K562 (cell line): ENCODE data around the gene RGPD5. TPM values are rescaled to one million over a fixed set of nuclear protein-coding genes. Genes with fewer than 3 reads are reported as not detected.
"Not testable (repeated sequence)": the region's sequence is repeated elsewhere in the genome, so short reads cannot be mapped to it uniquely, and the experiment has no call there.

ENCODE experiments used
- ATAC-seq: fragments of 200-7000 bp; cut with Tn5 transposase; 3 replicates; pipeline ENCODE4 v1.9.1; 2020; ENCODE audit warnings: moderate library complexity
- BruUV-seq: library from RNA; stranded (reverse); fragments of 400-500 nt; replicated peaks from 2 replicates; lab custom pipeline; 2021; lab: Mats Ljungman, UMichigan
- CTCF ChIA-PET: fragments of 300-600 bp; formaldehyde crosslinking; extraction: SDS; loops from one replicate; lab custom pipeline; 2021; ENCODE audit warnings: low intra/inter-chr PET ratio; lab: Yijun Ruan, JAX
- POLR2A ChIA-PET: fragments of 300-600, 350-650 bp; sonication (Branson Sonifier 250); formaldehyde crosslinking; extraction: SDS; loops from one replicate; lab custom pipeline; 2021; ENCODE audit warnings: antibody characterized with exemption, inconsistent platforms; lab: Yijun Ruan, JAX
- DNase-seq, 4 experiments: peaks; one replicate each; pipeline versions ENCODE4 v3.0.0 to v3.0.0-alpha.2; 2011 to 2018; ENCODE audit warnings: low spot score in 3 of 4, mixed read lengths in 3 of 4; ENCODE audit errors: extremely low read depth in 1 of 4
- FAIRE-seq: peaks from 2 replicates; lab custom pipeline; 2011; peaks lifted over from hg19 to GRCh38; lab: Jason Lieb, UNC
- H2AFZ ChIP-seq: 2 replicates; pipeline ENCODE4 v1.6.0; 2011; ENCODE audit warnings: low read depth, low read length, control low read depth, inconsistent platforms
- H3K27ac ChIP-seq: fragments of 200-600 bp; 3 replicates; pipeline ENCODE4 v1.8.0; 2011; ENCODE audit warnings: low read depth, mild to moderate bottlenecking, control low read depth, inconsistent platforms, low read length, moderate library complexity, mixed read lengths; ENCODE audit errors: extremely low read depth
- H3K27me3 ChIP-seq, 2 experiments: fragments of 300-600 bp in 1 of 2; 2 replicates in 1 of 2; 3 replicates in 1 of 2; pipeline versions ENCODE4 v1.6.0 to v1.8.0; 2011; ENCODE audit warnings: inconsistent platforms in 2 of 2, low read length in 2 of 2, mild to moderate bottlenecking in 1 of 2, mixed read lengths in 1 of 2, moderate library complexity in 1 of 2; ENCODE audit not compliant: control insufficient read depth in 2 of 2, insufficient read depth in 2 of 2
- H3K36me3 ChIP-seq: fragments of 300-600 bp; 3 replicates; pipeline ENCODE4 v1.8.0; 2011; ENCODE audit warnings: mild to moderate bottlenecking, low read length, inconsistent platforms; ENCODE audit not compliant: control insufficient read depth, insufficient read depth
- H3K4me1 ChIP-seq, 2 experiments: fragments of 200-600 bp in 1 of 2; replicated peaks in 1 of 2; 2 replicates in 1 of 2; 3 replicates in 1 of 2; pipeline versions ENCODE4 v1.5.1 to v1.8.0; 2011; ENCODE audit warnings: inconsistent platforms in 2 of 2, low read length in 2 of 2, mild to moderate bottlenecking in 1 of 2, mixed read lengths in 1 of 2, moderate library complexity in 1 of 2; ENCODE audit not compliant: control insufficient read depth in 2 of 2, insufficient read depth in 2 of 2
- H3K4me2 ChIP-seq: 2 replicates; pipeline ENCODE4 v1.6.1; 2011; ENCODE audit warnings: low read length, control low read depth, inconsistent platforms, mixed read lengths; ENCODE audit not compliant: insufficient read depth
- H3K4me3 ChIP-seq: fragments of 200-600 bp; sonication (generic), shearing (Covaris generic); 2 replicates; pipeline ENCODE4 v1.5.1; 2016; ENCODE audit warnings: control low read depth, inconsistent platforms
- H3K79me2 ChIP-seq: fragments of 200-600 bp; 3 replicates; pipeline ENCODE4 v1.8.0; 2011; ENCODE audit warnings: low read length, inconsistent platforms; ENCODE audit not compliant: control insufficient read depth, insufficient read depth
- H3K9ac ChIP-seq, 2 experiments: 2 replicates each; pipeline versions ENCODE4 v1.6.0 to v1.6.1; 2011; ENCODE audit warnings: low read depth in 2 of 2, low read length in 2 of 2, control low read depth in 1 of 2, inconsistent platforms in 1 of 2, mild to moderate bottlenecking in 1 of 2, mixed read lengths in 1 of 2; ENCODE audit not compliant: insufficient read depth in 1 of 2
- H3K9me1 ChIP-seq: one replicate; pipeline ENCODE4 v1.6.0; 2011; ENCODE audit warnings: inconsistent platforms, mild to moderate bottlenecking, low read length, moderate library complexity; ENCODE audit not compliant: control insufficient read depth, insufficient read depth
- H3K9me3 ChIP-seq: replicated peaks from 2 replicates; pipeline ENCODE4 v1.5.1; 2011; ENCODE audit warnings: low read depth, low read length, inconsistent platforms; ENCODE audit not compliant: control insufficient read depth, insufficient read depth
- H4K20me1 ChIP-seq: replicated peaks from 2 replicates; pipeline ENCODE4 v1.6.1; 2011; ENCODE audit warnings: low read length, inconsistent platforms, mixed read lengths; ENCODE audit not compliant: control insufficient read depth, insufficient read depth
- WGBS: fragments of 100-300 bp; shearing (Covaris generic); methylation state at CpG from one replicate; pipeline ENCODE4 v1.1.6; 2016; ENCODE audit warnings: low coverage, mixed read lengths; ENCODE audit not compliant: insufficient coverage; ENCODE audit errors: missing lambda C conversion rate; 5-methylcytosine and 5-hydroxymethylcytosine counted together
- in situ Hi-C: fragments of 300-500 bp; cut with MboI; formaldehyde crosslinking; loops from 4 replicates; pipeline ENCODE4 v1.15.0; 2018; ENCODE audit warnings: inconsistent platforms, mixed read lengths
- intact Hi-C: fragments of 100-400 bp; cut with micrococcal nuclease; formaldehyde crosslinking; loops from 2 replicates; pipeline ENCODE4 v1.14.2; 2022
- polyA plus RNA-seq, 8 experiments: library from polyadenylated mRNA; depleted of rRNA in 4 of 8; stranded (reverse) in 5 of 8; unstranded in 3 of 8; fragments of >200 nt; fragmentation: Nextera tagmentation in 2 of 8; fragmentation: Illumina TruSeq in 1 of 8; extraction: Ambion mirVana in 2 of 8; extraction: Trizol in 1 of 8; gene quantifications; 2 replicates each; pipeline versions ENCODE4 v1.2.1 to v1.2.3, GENCODE V29; 2011 to 2014; ENCODE audit warnings: inconsistent platforms in 1 of 8, missing spikeins in 1 of 8
- total RNA-seq, 7 experiments: library from RNA; depleted of rRNA in 6 of 7; stranded (reverse); fragments of >200 nt in 6 of 7; fragmentation: Illumina TruSeq in 2 of 7; extraction: Trizol in 2 of 7; gene quantifications; 2 replicates each; pipeline versions ENCODE4 v1.2.1 to v1.2.3, GENCODE V29; 2011 to 2021; ENCODE audit warnings: low replicate concordance in 1 of 7

RGPD5 gene
- total and polyA plus RNA-seq, 9 of the 15 experiments (the other 6 are each of a cell fraction or from before 2014, with no cell fraction given): 0.30 to 5.0 (median 1.4) TPM

DNA sequence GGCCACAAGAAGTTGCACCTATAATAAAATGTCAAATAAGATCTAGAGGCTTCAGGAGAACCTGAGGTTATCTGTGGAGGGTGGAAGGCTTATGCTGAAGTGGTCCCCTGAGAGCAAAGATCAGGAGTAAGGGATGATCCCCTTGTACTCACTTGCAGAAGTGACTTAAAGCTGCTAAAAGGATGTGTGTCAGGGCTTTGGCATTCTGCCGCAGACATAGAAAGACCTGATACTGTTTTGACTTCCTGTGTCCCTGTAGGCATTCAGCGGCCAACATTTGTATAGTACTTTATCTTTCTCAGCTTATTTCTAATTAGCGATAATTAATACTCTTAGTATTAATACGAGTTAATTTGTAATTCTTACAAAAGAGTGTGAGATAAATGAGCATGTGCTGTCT, 94.3 kb downstream of the RGPD5 start:
- H3K79me2 ChIP-seq, in situ Hi-C loops, H2AFZ ChIP-seq, CTCF ChIA-PET, H4K20me1 ChIP-seq, POLR2A ChIA-PET, H3K36me3 ChIP-seq, H3K27me3 ChIP-seq, H3K9me3 ChIP-seq, H3K9me1 ChIP-seq, H3K4me3 ChIP-seq, intact Hi-C loops, H3K4me1 ChIP-seq, H3K27ac ChIP-seq, FAIRE-seq, BruUV-seq, H3K4me2 ChIP-seq, DNase-seq, H3K9ac ChIP-seq, ATAC-seq: not testable (repeated sequence)
- WGBS: no CpG with 5 or more reads among the region's 4 CpGs

DNA sequence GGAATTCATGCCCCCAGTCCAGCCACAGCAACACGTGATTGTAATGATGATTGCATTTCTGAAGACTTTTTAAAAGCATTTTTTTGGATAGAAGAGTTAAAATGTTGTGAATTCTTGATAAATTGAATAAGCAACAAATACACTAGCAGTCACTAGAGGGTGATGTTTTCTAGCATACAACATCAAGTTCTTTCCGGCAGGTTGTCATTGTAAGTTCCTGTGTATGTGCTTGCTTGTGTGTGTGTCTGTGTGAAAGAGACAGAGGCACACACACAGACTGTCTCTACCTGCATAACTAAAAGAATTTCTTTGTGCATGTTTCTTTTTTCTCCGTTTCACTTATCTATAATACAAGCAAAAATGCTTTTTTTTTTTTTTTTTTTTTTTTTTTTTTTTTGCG, 95.8 kb downstream of the RGPD5 start:
- POLR2A ChIA-PET, CTCF ChIA-PET, H3K79me2 ChIP-seq, H3K4me1 ChIP-seq, H2AFZ ChIP-seq, H3K9me1 ChIP-seq, H3K9me3 ChIP-seq, BruUV-seq, H3K27ac ChIP-seq, H4K20me1 ChIP-seq, DNase-seq, H3K27me3 ChIP-seq, intact Hi-C loops, H3K4me3 ChIP-seq, in situ Hi-C loops, FAIRE-seq, H3K9ac ChIP-seq, H3K4me2 ChIP-seq, H3K36me3 ChIP-seq: not testable (repeated sequence)
- ATAC-seq: peak; percentile 38; the same call in 1 of the 3 replicates
- WGBS: no CpG with 5 or more reads among the region's 4 CpGs

DNA sequence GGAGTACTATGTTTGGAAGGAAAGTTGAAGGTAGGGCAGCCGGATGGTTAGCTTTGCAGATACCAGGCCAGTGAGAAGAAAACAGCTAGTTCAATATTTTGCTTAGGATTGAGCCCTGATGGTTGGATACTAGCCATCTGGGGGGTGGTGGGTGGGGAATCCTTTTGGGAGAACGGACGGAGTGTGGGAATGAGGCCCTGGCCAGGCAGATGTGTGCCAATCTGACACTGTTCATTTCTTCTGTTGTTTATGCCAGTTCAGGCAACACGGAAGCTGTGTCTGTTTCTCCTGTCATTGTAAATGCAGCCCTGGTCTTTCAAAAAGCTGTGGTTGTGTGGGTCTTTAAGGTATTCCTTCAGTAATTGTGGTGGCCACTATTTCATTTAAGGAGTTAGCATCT, 96.9 kb downstream of the RGPD5 start:
- H3K4me1 ChIP-seq, H3K36me3 ChIP-seq, H3K9ac ChIP-seq, in situ Hi-C loops, ATAC-seq, H3K4me3 ChIP-seq, H3K27ac ChIP-seq, intact Hi-C loops, H3K4me2 ChIP-seq, H3K27me3 ChIP-seq, H4K20me1 ChIP-seq, H2AFZ ChIP-seq, FAIRE-seq, H3K9me1 ChIP-seq, DNase-seq, CTCF ChIA-PET, BruUV-seq, H3K79me2 ChIP-seq, H3K9me3 ChIP-seq, POLR2A ChIA-PET: not testable (repeated sequence)
- no CpG with 5 or more reads among the region's 4 CpGs for WGBS

- H3K27ac ChIP-seq, H3K36me3 ChIP-seq, CTCF ChIA-PET, ATAC-seq, H4K20me1 ChIP-seq, FAIRE-seq, in situ Hi-C loops, intact Hi-C loops, H3K4me1 ChIP-seq, H3K27me3 ChIP-seq, BruUV-seq, DNase-seq, H3K9me1 ChIP-seq, H3K9ac ChIP-seq, H2AFZ ChIP-seq, H3K79me2 ChIP-seq, POLR2A ChIA-PET, H3K4me2 ChIP-seq, H3K4me3 ChIP-seq, H3K9me3 ChIP-seq: not testable (repeated sequence)
- WGBS: no CpG with 5 or more reads among the region's 7 CpGs
Observed at GRCh38 chr2:109893736-109894135, 99.6 kb downstream of the RGPD5 start.
